IPS-NIHi11 (cell line): ENCODE data around the gene MTF1.

Source experiments
- DNase-seq: peaks from one replicate; pipeline ENCODE4 v3.0.0; 2012; ENCODE audit warnings: mixed read lengths, low spot score

MTF1 gene

DNA sequence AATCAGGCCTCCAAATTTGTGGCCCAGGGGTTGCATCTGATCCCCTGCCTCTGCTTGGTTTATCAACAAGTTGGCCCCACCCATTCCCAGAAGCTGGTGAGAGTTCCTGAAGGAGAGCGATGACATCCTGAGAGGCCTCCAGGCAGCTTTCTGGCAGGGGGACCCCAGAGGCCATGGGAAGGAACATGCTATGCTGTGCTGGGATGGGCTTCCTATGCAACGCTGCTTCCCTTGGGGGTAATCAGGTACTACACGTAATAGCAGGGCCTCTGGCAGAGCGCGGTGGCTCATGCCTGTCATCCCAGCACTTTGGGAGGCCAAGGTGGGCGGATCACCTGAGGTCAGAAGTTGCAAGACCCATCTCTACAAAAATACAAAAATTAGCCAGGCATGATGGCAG is 8.4 kb upstream of the MTF1 start:
- peak; percentile 31 for DNase-seq

DNA sequence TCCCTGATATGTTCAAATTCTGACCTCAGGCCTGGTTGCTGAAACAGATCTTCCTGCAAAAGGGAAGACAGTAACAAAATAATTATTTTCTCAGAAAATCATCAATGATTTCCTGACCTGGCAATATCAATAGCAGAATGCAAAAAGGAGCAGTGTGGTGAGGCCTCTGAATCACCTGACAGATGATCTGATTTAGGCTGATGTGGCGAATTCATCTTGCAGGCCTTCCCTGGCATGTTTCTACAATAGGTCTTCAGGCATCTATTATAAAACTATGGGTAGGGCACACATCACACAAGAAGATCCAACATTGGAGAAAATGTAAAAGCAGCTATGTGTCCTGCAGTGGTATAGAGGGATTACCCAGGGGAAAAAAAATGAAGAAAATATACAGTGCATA is 7.1 kb upstream of the MTF1 start:
- DNase-seq, result no peak

DNA sequence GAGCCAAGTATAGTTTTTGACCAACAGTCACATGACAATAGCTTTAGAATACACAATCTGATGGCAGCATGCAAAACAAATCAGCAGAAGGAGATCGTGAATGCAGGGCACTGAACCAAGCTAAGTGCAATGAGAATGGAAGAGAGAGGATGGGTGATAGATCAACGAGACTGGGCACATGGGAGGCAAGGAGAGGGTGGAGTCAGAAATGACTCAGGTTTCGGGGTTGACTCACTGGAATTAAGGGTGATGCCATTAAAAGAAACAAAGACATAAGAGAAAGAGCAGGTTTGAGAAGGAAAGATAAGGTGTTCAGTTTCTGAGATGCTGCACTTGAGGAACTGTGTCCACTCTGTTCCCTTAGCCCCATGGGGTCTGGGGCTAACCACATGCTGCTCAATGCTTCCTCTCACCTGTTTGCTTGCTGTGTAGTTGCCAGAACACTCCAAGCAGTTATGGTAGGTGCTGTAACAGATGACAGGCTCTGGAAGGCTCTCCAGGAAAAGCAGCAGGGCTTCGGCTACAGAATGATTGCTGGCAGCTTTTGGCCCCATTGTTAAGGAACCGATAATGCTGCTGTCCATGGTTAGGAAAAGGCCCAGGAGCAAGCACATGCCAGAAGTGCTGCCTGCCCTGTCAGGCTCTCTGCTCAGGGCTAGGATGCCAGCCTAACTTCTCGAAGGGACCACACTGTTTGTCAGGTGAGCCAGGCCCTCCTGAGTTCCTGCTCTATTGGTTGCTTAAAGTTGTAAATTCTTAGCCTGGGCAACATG is 6.1 kb upstream of the MTF1 start:
- no peak for DNase-seq

DNA sequence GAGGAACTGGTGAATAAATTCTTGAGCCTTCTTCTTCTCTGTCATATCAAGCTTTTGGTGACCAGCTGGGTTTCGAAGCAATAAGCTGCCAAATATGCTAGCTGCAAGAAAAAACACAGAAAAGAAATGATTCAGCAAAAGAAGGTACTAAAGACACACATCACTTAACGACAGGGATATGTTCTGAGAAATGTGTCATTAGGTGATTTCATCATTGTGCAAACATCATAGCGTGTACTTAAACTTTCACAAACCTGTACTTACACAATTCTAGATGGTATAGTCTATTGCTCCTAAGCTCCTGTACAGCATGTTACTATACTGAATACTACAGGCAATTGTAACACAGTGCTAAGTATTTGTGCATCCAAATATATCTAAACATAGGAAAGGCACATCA is 2.9 kb upstream of the MTF1 start:
- DNase-seq, result no peak

DNA sequence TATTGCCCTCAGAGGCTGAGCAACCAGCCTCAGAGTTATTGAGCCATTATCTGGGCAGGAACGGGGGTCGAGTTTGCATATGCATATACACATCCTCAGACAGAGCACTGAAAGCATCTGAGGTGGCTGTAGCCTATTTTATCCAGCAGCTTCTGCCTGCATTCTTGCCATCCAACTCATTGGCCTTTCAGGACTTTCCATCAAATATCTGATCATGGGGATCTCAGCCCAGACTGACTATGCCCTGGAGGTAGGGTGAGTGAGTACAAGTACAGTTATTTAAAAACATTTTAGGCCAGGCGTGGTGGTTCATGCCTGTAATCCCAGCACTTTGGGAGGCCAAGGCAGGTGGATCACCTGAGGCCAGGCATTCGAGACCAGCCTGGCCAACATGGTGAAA is 1.8 kb upstream of the MTF1 start:
- DNase-seq, result no peak

DNA sequence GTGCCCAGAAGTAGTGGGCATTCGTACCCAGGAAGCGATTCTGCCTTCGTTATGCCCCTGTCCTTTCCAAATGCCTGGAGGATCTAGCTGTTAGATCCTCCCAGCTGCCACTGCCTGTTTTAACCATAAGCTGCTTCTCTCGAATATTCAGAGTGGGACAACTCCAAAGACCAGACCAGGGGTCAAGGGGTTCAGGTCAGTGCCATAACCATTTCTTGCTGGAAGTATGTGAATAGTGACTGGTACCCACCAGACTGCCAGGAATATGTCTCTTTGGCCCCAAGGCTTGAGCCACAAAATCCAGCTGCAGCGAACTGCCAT is 914 bp upstream of the MTF1 start:
- DNase-seq, result no peak

DNA sequence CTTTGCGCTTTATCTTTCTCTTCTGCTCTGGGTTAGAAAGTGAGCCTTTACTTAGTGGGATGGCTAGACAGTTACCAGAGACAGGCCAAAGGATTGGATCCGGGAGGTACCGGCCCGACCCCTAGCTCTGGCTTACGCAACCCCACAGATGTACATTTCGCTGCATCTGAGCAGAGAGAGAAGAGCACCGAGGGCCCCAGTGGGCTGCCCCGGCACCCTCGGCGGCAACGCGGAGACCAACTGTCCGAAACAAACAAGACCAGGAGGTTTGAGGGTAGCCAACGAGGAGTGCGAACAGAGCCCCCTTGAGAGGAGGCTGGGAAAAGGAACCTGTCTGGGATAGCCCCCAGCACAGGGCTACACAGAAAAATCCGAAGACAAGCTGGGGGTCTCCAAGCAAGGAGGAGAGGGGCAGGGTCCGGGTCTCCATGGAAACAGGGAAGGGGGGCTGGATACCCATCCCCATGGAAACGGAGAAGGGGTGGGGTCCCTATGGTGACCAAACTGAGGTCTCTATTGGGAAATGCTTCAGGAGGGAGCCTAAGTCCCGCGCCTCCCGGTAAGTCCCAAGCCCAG is 373 bp downstream of the MTF1 start:
- DNase-seq, result no peak

DNA sequence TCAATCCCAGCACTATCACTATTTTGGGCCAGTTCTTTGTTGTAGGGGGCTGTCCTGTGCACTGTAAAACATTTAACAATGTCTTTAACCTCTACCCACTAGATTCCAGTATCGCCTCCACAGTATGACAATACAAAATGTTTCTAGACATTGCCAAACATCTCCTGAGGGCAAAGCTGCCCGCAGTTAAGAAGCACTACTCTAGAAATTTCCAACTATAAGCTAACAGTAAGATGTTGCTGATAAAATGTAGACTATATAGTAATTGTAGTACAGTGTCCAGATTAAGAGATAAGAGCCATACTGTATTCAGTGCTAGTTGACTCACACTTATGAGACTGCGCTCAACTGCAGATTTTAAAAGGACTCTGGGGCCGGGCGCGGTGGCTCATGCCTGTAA is 5.0 kb downstream of the MTF1 start:
- no peak for DNase-seq

DNA sequence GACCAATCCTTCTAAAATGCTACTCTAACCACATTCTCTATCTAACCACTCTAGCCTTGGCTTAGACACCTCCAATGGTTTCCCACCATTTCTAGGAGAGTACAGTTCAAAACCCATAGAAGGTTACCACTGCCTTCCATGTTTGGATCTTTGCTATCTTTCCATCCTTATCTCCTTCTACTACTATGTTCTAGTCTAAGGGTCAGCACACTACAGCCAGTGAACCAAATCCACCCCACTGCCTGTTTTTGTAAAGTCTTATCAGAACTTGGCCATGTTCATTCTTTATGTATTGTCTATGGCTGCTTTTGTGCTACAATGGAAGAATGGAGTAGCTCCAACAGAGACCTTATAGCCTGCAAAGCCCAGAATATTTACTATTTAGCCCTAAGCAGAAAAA is 6.2 kb downstream of the MTF1 start:
- DNase-seq, result no peak

DNA sequence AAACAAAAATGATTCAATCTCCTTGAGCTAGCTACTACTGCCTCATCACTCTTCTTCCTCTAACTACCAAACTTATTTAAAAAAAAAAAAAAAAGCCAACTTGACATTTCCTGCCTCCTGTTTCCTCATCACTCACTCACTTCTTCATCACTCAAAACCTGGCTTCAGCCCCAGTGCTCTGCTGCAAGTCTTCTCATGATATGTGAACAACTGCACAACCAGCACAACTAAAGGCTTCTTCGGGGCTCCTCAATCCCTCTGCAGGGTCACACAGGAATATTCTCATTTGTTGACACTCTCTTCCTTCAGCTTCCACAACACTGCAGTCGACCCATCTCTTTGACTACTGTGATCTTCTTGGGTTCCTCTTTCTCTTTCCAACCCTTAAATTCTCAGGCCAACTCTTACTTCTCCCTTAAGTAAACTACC is 7.6 kb downstream of the MTF1 start:
- DNase-seq, result no peak

DNA sequence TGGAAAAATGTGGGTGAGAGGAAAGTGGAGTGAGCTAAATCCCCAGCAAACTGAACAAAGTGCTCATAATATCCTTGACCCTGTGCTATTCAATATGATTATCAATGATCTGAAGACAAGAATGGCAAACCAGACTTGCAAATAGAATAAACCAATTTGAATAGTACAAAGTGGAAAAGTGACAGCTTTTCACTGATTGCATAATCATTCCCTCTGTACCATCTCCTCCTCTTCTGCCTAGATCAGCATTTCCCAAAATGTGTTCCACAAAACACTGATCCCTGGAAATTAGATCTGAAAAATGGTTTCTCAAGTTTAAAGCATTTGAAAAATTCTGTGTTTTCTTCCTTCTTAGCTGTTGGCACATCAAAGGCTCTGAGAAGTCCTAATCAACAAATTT is 8.1 kb downstream of the MTF1 start:
- no peak for DNase-seq

DNA sequence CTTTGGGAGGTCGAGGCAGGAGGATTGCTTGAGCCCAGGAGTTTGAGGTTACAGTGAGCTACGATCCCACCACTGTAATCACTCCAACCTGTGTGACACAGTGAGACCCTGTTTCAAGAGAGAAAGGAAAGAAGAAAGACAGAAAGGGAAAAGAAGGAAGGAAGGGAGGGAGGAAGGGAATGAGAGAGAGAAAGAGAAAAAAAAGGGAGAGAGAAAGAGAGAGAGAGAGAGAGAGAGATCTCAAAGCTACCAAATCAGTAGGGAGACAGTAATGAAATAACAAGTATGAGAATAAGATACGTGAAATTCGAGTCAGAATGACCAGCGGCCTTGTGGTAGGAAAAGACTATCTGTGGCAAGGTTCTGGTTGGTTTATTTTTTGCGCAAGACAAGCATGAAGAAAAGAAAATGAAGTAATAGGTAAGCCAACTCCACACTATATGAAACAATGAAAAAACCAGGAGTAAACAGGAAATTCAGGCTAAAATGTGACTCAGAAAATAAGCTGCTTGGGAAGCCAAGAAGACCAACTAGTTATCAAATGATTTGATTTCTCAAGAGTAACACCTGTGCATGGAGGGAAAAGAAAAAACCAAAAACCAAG is 8.9 kb downstream of the MTF1 start:
- DNase-seq, result no peak

DNA sequence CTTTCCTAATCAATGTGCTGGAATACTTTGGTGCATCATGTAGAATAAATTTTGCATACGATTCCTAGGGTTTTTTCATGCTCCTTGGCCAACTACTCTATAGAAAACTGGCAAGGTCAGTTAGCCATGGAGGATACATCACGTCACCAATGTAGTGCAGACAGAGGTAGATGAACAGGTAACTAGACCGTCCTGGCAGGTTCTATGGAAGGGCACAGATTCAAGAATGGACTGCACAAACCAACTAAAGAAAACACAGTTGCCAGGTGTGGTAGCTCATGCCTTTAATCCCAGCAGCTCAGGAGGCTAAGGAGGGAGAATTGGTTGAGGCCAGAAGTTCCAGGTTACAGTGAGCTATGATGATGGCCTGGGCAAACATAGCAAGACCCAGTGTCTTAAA is 9.9 kb downstream of the MTF1 start:
- DNase-seq, result no peak

DNA sequence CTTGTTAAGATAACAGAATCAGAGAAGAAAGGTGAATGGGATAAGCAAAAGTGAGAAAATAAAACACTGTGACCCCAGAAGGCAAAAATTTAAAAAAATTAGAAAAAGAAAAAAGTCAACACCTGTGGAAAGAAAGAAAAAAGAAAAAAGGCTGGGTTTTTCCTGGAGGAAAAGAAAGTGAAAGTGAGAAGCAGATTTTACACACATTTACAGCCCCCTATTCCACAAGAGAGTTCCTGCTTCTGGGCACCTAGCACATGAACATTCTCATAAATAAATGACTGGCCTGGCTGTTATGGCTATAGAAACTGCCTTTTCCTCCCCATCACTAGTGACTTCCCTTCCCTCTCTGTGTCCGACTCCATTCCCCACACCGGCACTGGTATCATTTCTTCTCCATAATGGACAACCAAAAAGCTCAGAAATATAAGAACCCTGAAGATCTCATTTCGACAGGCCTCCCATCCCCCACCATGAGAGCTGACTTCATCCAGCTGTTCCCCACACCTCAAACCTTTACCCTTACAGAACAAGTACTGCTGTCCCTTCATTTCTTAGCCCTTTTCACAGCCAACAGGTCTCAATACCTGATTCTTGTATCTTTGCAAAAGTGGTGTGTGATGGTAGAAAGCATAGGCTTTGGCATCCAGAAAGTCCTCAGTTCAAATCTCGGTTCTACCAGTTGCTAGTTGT is 12.6 kb downstream of the MTF1 start:
- no peak for DNase-seq

DNA sequence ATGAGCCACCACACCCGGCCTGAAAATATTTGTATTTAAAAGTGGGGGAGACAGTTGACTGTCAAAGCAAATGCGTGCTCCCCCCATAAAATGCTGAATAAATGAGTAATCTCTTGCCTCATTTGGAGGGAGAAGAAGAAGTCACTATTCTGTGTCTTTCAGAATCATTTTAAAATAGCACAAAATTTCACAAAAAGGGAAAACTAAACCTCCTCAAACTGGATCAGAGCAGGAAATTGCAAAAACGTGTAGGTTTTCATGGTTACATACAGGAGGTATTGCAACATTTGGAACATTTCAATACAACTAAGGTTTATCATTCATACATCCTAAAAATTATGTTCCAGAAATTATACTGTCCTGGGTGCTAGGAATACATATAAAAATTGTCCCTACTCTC is 13.6 kb downstream of the MTF1 start:
- no peak for DNase-seq

DNA sequence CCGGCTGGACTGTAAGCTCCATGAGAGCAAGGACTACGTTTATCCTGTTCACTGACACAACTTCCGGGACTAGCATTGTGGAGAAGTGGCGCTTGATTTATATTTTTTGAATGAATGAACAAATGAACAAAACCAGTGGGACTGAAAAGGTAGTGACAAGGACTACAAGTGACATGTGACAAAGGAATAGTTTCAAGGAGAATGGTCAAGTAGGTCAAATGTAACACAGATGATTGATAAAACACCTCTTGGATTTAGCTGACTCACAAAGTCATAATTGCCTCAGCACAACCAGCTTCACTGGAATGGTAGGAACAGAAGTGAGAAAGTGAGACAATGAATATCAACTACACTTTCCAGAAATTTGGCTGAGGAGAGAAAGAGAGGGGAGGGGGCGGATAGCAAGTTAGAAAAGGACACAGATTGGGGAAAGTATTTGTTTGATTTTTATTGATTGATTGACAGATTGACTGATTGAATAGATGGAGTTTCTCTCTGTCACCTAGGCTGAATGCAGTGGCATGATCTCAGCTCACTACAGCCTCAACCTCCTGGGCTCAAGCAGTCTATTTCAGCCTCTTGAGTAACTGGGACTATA is 14.2 kb downstream of the MTF1 start:
- DNase-seq, result no peak

DNA sequence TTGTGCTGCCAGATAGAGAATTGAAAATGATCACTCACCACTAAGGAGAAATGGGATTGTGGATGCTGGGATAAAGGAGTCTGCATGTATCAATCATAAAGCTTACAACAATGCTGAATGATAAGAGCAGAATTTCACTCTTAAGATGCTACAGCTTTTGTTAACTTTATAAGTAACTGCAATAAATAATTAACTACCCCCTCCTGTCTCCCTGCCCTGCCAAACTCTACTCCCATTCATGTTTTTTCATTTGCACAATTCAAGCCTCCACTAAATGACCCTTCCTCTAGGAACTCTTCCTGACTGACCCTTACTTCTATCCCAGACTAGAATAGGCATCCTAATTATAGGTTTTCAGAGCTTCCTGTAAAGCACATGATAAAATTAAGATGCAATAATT is 14.9 kb downstream of the MTF1 start:
- no peak for DNase-seq

DNA sequence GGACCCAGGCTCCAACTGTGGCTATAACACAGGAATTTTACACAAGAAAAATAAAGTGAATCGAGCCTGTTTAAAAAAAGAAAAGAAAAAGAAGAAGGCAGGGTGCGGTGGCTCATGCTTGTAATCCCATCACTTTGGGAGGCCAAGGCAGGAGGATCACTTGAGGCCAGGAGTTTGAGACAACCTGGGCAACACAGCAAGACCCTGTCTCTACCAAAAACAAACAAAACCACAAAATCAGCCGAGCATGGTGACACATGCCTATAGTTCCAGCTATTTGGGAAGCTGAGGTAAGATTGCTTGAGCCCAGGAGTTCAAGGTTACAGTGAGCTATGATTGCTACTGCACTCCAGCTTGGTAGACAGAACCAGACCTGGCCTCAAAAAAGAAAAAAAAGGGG is 17.7 kb downstream of the MTF1 start:
- DNase-seq, result no peak

DNA sequence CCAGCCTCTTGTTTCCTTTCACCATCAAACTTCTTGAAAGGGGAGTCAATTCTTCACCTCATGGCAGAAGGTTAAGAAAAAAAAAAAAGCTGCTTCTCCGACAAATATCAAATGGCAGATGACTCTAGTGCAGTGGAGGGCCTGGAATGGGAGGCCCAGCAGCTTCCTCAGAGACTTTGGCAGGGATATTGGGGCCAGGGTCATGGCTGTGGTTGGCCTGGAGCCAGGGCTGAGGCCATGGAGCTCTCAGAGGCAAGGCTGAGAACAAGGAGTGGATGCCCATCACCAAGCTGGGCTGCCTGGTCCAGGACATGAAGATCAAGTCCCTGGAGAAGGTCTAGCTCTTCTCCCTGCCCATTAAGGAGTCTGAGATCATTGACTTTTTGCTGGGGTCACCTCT is 18.7 kb downstream of the MTF1 start:
- no peak for DNase-seq

DNA sequence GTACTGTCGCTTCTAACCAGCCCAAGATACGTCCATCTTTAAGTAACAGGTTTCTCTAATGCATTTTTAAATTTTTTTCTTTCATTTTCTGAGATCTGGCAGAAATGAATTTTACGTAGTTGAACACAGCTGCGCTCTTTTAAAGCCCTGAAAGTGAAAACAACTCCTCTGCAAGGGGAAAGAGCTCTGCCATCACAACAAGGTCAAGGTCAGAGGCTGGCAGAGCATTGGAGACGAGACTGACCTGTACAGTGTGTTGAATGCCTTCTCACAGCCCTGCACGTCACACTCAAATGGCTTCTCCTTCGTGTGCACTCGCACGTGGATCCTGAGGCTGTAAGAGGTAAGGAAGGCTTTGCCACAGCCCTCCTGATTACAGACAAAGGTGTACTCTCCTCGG is 19.7 kb downstream of the MTF1 start:
- DNase-seq, result no peak

DNA sequence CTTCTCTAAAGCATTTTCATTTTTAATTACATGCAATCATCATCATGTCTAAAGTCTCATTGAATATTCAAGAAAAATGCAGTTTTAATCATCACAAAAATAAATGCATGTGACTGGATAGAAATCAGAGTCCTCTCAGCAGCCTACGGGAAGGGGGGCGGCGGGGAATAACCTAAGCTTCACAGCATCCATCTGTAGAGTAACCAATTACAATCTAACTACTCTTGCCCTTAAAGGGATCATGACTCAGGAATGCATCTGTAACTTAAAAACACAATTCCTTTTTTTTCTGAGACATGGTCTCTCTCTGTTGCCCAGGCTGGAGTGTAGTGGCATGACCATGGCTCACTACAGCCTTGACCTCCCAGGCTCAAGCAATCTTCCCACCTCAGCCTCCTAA is 22.6 kb downstream of the MTF1 start:
- DNase-seq, result no peak

DNA sequence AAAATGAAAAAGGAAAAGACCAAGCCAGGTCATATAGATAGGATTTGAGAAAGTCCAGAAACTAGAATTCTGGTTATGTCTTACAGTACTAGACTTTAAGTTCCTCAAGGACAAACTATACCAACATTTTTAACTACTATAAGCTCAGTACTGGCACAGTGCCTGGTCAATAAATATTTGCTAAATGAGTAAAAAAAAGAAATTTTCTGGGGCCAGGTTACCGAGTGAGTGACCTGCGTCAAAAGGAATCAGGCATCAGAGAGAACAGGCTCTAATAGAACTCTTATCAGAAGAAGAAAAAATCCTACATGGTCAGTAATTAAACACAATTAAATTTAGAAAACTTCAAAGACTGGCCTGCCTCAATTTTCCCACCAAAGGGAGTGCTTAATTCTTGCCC is 27.6 kb downstream of the MTF1 start:
- no peak for DNase-seq

DNA sequence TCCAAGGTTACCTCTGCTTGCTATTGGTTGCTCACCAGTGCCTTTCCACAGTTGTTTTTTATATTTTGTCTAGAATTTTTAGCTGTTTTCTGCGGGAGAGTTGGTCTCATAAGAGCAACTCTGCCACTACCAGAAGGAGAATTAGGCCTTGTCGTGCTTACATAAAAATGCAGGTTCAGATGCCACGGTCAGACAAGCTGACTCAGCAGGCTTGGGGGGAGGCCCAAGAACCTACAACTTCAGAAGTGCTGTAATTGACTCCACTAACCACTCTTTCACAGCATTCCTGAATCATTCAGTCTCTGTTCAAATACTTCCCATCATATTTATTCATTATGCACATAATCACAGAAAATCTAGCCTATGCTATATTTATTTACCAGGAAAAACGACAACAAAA is 28.3 kb downstream of the MTF1 start:
- DNase-seq, result no peak
